ENCODE data around the gene KIF12.
"Not testable (repeated sequence)": the region's sequence is repeated elsewhere in the genome, so short reads cannot be mapped to it uniquely, and the experiment has no call there.

Gene KIF12

GRCh38 chr9:114060711-114061110 is 38.4 kb downstream of the KIF12 start:
- no peak for DNase-seq

GRCh38 chr9:114060070-114060469 is 39.0 kb downstream of the KIF12 start:
- DNase-seq, result no peak

GRCh38 chr9:114059047-114059803 is 39.9 kb downstream of the KIF12 start:
- no peak for DNase-seq

- no peak for DNase-seq
Observed at GRCh38 chr9:114058688-114059046, 40.4 kb downstream of the KIF12 start.

GRCh38 chr9:114057161-114057885 is 41.8 kb downstream of the KIF12 start:
- no peak for DNase-seq

- DNase-seq, result no peak
Observed at GRCh38 chr9:114056527-114056926, 42.6 kb downstream of the KIF12 start.

GRCh38 chr9:114055894-114056293 is 43.2 kb downstream of the KIF12 start:
- DNase-seq, result no peak

- DNase-seq, result no peak
Observed at GRCh38 chr9:114055061-114055460, 44.0 kb downstream of the KIF12 start.

- DNase-seq, result no peak
Observed at GRCh38 chr9:114054191-114054690, 44.9 kb downstream of the KIF12 start.

- DNase-seq, result no peak
Observed at GRCh38 chr9:114053246-114054005, 45.7 kb downstream of the KIF12 start.

GRCh38 chr9:114051706-114052105 is 47.4 kb downstream of the KIF12 start:
- no peak for DNase-seq

GRCh38 chr9:114051281-114051680 is 47.8 kb downstream of the KIF12 start:
- no peak for DNase-seq

- no peak for DNase-seq
Observed at GRCh38 chr9:114050646-114051045, 48.4 kb downstream of the KIF12 start.

GRCh38 chr9:114050226-114050568 is 48.9 kb downstream of the KIF12 start:
- no peak for DNase-seq

- no peak for DNase-seq
Observed at GRCh38 chr9:114049441-114050225, 49.5 kb downstream of the KIF12 start.

GRCh38 chr9:114048533-114049415 is 50.3 kb downstream of the KIF12 start:
- DNase-seq, result no peak

GRCh38 chr9:114047717-114048116 is 51.4 kb downstream of the KIF12 start:
- DNase-seq, result no peak

- no peak for DNase-seq
Observed at GRCh38 chr9:114046875-114047274, 52.2 kb downstream of the KIF12 start.

- no peak for DNase-seq
Observed at GRCh38 chr9:114046237-114046755, 52.8 kb downstream of the KIF12 start.

- not testable (repeated sequence) for DNase-seq
Observed at GRCh38 chr9:114043660-114044059, 55.4 kb downstream of the KIF12 start.

Measured in CD4-positive, alpha-beta T cell treated with Interleukin-4 for 4 hours (primary cell).